ENCODE data around the gene VPS33B. TPM values are rescaled to one million over a fixed set of nuclear protein-coding genes. Genes with fewer than 3 reads are reported as not detected.

VPS33B gene
- total RNA-seq, 2 donors from 2014 or later, result 9.4 to 18.3 TPM

GRCh38 chr15:91054816-91055215 is 32.4 kb upstream of the VPS33B start:
- no peak overlapping the region for H3K27ac ChIP-seq
- no peak for DNase-seq (ENCODE audit: low spot score)
- 11% methylated on average over 2 of the region's 2 CpGs for WGBS
- no peaks in the 10 kb centered on the region for H3K36me3 ChIP-seq
- TF ChIP-seq POLR2AphosphoS5 (IDR thresholded peaks at IDR 0.05), result no peak
- TF ChIP-seq CTCF (IDR thresholded peaks at IDR 0.05), result no peak
- no peak for TF ChIP-seq POLR2A (IDR thresholded peaks at IDR 0.05)
- no peaks in the 10 kb centered on the region for H3K27me3 ChIP-seq (replicated peaks; ENCODE audit: insufficient read depth)
- H3K9me3 ChIP-seq, result no peaks in the 10 kb centered on the region
- H3K4me1 ChIP-seq (replicated peaks), result no peaks in the 10 kb centered on the region
- no peak overlapping the region for H3K4me3 ChIP-seq
- intact Hi-C loops (cut with DNase I), result no loop called here

- no peaks in the 10 kb centered on the region for H3K36me3 ChIP-seq
- TF ChIP-seq POLR2AphosphoS5 (IDR thresholded peaks at IDR 0.05) (no peak), CTCF (IDR thresholded peaks at IDR 0.05) (no peak), POLR2A (IDR thresholded peaks at IDR 0.05) (no peak)
- intact Hi-C loops (cut with DNase I), result no loop called here
- H3K27me3 ChIP-seq (replicated peaks; ENCODE audit: insufficient read depth), result no peaks in the 10 kb centered on the region
- no peak for DNase-seq (ENCODE audit: low spot score)
- H3K9me3 ChIP-seq, result no peaks in the 10 kb centered on the region
- no peak overlapping the region for H3K27ac ChIP-seq
- WGBS, result 82% methylated on average over 8 of the region's 8 CpGs
- H3K4me3 ChIP-seq, result no peak overlapping the region
- no peaks in the 10 kb centered on the region for H3K4me1 ChIP-seq (replicated peaks)
Measured at GRCh38 chr15:91051248-91051647, 28.9 kb upstream of the VPS33B start.

GRCh38 chr15:91050128-91050455 is 27.7 kb upstream of the VPS33B start:
- TF ChIP-seq POLR2A (IDR thresholded peaks at IDR 0.05) (no peak), POLR2AphosphoS5 (IDR thresholded peaks at IDR 0.05) (no peak), CTCF (IDR thresholded peaks at IDR 0.05) (no peak)
- no peaks in the 10 kb centered on the region for H3K27me3 ChIP-seq (replicated peaks; ENCODE audit: insufficient read depth)
- intact Hi-C loops (cut with DNase I), result no loop called here
- H3K4me3 ChIP-seq, result no peak overlapping the region
- no peak for DNase-seq (ENCODE audit: low spot score)
- H3K4me1 ChIP-seq (replicated peaks), result no peaks in the 10 kb centered on the region
- WGBS, result 59% methylated on average over 4 of the region's 4 CpGs
- no peaks in the 10 kb centered on the region for H3K9me3 ChIP-seq
- H3K27ac ChIP-seq, result no peak overlapping the region
- H3K36me3 ChIP-seq, result no peaks in the 10 kb centered on the region

GRCh38 chr15:91049378-91050127 is 27.2 kb upstream of the VPS33B start:
- TF ChIP-seq POLR2AphosphoS5 (IDR thresholded peaks at IDR 0.05), result peak; percentile 20
- TF ChIP-seq CTCF (IDR thresholded peaks at IDR 0.05), result peak in 3 of 4 experiments; percentile 45 to 66 (median 62)
- no peak for TF ChIP-seq POLR2A (IDR thresholded peaks at IDR 0.05)
- Histone ChIP-seq H3K4me1 (replicated peaks) (no peaks in the 10 kb centered on the region), H3K27ac (no peak overlapping the region), H3K4me3 (no peak overlapping the region), H3K9me3 (no peaks in the 10 kb centered on the region), H3K27me3 (replicated peaks; ENCODE audit: insufficient read depth) (no peaks in the 10 kb centered on the region), H3K36me3 (no peaks in the 10 kb centered on the region)
- WGBS, result 20% methylated on average over 12 of the region's 12 CpGs
- DNase-seq (ENCODE audit: low spot score), result peak; percentile 74
- intact Hi-C loops (cut with DNase I), result loop anchor here (5.0 kb wide), 1 partner anchor 87 kb away; no protein-coding TSS in a partner anchor
